ENCODE results near the gene CALHM1.

Gene CALHM1

DNA sequence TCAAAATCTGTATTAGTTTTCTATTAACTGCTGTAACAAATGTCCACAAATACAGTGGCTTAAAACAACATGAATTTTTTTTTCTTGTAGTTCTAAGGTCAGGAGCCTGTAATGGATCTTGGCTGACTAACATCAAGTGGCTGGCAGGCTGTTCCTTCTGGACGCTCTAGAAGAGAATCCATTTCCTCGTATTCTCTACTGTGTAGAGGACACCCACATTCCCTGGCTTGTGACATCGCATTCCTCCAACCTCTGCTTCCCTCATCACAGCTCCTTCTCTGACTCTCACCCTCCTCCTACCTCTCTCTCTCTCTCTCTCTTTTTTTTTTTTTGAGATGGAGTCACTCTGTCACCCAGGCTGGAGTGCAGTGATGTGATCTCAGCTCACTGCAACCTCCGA, 4.8 kb upstream of the CALHM1 start:
- DNase-seq (ENCODE audit: low read depth), result no peak

GRCh38 chr10:103459615-103460014, 915 bp upstream of the CALHM1 start:
- no peak for DNase-seq (ENCODE audit: low read depth)
- TF ChIP-seq, protein P1, sequence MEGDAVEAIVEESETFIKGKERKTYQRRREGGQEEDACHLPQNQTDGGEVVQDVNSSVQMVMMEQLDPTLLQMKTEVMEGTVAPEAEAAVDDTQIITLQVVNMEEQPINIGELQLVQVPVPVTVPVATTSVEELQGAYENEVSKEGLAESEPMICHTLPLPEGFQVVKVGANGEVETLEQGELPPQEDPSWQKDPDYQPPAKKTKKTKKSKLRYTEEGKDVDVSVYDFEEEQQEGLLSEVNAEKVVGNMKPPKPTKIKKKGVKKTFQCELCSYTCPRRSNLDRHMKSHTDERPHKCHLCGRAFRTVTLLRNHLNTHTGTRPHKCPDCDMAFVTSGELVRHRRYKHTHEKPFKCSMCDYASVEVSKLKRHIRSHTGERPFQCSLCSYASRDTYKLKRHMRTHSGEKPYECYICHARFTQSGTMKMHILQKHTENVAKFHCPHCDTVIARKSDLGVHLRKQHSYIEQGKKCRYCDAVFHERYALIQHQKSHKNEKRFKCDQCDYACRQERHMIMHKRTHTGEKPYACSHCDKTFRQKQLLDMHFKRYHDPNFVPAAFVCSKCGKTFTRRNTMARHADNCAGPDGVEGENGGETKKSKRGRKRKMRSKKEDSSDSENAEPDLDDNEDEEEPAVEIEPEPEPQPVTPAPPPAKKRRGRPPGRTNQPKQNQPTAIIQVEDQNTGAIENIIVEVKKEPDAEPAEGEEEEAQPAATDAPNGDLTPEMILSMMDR (IDR thresholded peaks at IDR 0.05; ENCODE audit: low read depth, low read length, missing control alignments), result no peak
- no peak overlapping the region for H3K4me3 ChIP-seq (ENCODE audit: low read depth, low read length)

More for the DNA sequence above, 4.8 kb upstream of the CALHM1 start:
- TF ChIP-seq, protein P1 (IDR thresholded peaks at IDR 0.05; ENCODE audit: low read depth, low read length, missing control alignments), result no peak
- H3K4me3 ChIP-seq (ENCODE audit: low read depth, low read length), result no peak overlapping the region

GRCh38 chr10:103457896-103458583, 660 bp downstream of the CALHM1 start:
- TF ChIP-seq, protein P1 (IDR thresholded peaks at IDR 0.05; ENCODE audit: low read depth, low read length, missing control alignments), result no peak
- H3K4me3 ChIP-seq (ENCODE audit: low read depth, low read length), result no peak overlapping the region
- no peak for DNase-seq (ENCODE audit: low read depth)

- TF ChIP-seq, protein P1 (IDR thresholded peaks at IDR 0.05; ENCODE audit: low read depth, low read length, missing control alignments), result no peak
- DNase-seq (ENCODE audit: low read depth), result no peak
Measured at GRCh38 chr10:103457176-103457712, 1.5 kb downstream of the CALHM1 start.

GRCh38 chr10:103456074-103456660, 2.5 kb downstream of the CALHM1 start:
- no peak overlapping the region for H3K4me3 ChIP-seq (ENCODE audit: low read depth, low read length)
- TF ChIP-seq, protein P1 (IDR thresholded peaks at IDR 0.05; ENCODE audit: low read depth, low read length, missing control alignments), result no peak
- DNase-seq (ENCODE audit: low read depth), result no peak

More at GRCh38 chr10:103457176-103457712, 1.5 kb downstream of the CALHM1 start:
- no peak overlapping the region for H3K4me3 ChIP-seq (ENCODE audit: low read depth, low read length)

DNA sequence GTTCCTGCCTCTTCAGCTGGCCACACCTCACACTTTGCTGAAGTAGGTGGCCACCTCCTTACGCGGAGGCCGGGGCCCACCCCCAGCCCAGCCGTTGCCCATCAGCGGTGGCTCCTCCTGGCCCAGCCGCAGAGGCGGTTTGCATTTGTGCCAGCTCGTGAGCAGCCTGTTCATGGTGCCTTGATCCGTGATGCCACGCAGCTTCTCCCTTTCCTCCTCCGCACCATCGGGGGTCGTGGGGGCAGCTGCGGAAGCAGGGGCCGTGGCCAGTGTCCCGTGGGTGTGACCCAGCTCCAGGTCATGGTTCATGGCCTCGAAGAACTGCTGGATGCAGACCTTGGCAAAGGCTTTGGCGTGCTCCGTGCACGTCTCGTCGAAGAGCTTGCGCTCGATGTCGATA, 3.5 kb downstream of the CALHM1 start:
- no peak overlapping the region for H3K4me3 ChIP-seq (ENCODE audit: low read depth, low read length)
- TF ChIP-seq, protein P1 (IDR thresholded peaks at IDR 0.05; ENCODE audit: low read depth, low read length, missing control alignments), result no peak
- DNase-seq (ENCODE audit: low read depth), result no peak
